H1 (cell line): ENCODE data around the gene WWC1.

ENCODE experiments used
- CTCF ChIP-seq, 3 experiments: IDR thresholded peaks; 1 replicate in 2 of 3; 2 replicates in 1 of 3; pipeline versions ENCODE4 v1.5.1 to v1.6.1; 2011; ENCODE audit warnings: low read length in 3 of 3, mild to moderate bottlenecking in 3 of 3, inconsistent platforms in 2 of 3, low read depth in 1 of 3, moderate library complexity in 1 of 3; ENCODE audit not compliant: insufficient read depth in 1 of 3; ENCODE audit errors: control extremely low read depth in 1 of 3
- EZH2 ChIP-seq: fragments of 200-600 bp; sonication (generic); IDR thresholded peaks from 2 replicates; pipeline ENCODE4 v1.7.1; 2012; ENCODE audit warnings: low read depth, mild to moderate bottlenecking, moderate library complexity, low read length, inconsistent platforms; ENCODE audit not compliant: severe bottlenecking
- JUN ChIP-seq: IDR thresholded peaks from 2 replicates; pipeline ENCODE4 v1.6.1; 2011; ENCODE audit warnings: low read depth, mild to moderate bottlenecking, improper control_type of control experiment, low read length
- SP2 ChIP-seq: IDR thresholded peaks from 2 replicates; pipeline ENCODE4 v1.6.1; 2012; ENCODE audit warnings: mild to moderate bottlenecking, low read length, inconsistent platforms
- SUZ12 ChIP-seq: fragments of 200-600 bp; sonication (generic); IDR thresholded peaks from 2 replicates; pipeline ENCODE4 v1.6.1; 2012; ENCODE audit warnings: mild to moderate bottlenecking, inconsistent platforms, low read length, moderate library complexity, mixed read lengths

- TF ChIP-seq SUZ12 (no peak), CTCF (IDR thresholded peaks at IDR 0.05; ENCODE audit: control extremely low read depth in 1 of 3, insufficient read depth in 1 of 3, low read depth in 1 of 3, low read length in 3 of 3) (no peak), SP2 (no peak), JUN (no peak), EZH2 (no peak)
These were observed 68.5 kb downstream of the WWC1 start for GRCh38 chr5:168359820-168360460.
